Neural progenitor cell (in vitro differentiated cells): ENCODE data around the gene ANKRD39.
"Not testable (repeated sequence)": the region's sequence is repeated elsewhere in the genome, so short reads cannot be mapped to it uniquely, and the experiment has no call there.

Experiments used
- EZH2 ChIP-seq: fragments of 200-600 bp; sonication (generic); IDR thresholded peaks from 2 replicates; pipeline ENCODE4 v1.6.1; 2017; ENCODE audit warnings: antibody characterized with exemption, mild to moderate bottlenecking, moderate library complexity
- EZH2phosphoT487 ChIP-seq: fragments of 200-600 bp; sonication (generic); IDR thresholded peaks from 2 replicates; pipeline ENCODE4 v1.6.1; 2017; ENCODE audit warnings: antibody characterized with exemption
- TF ChIP-seq, protein P1 (sequence below): fragments of 200-600 bp; sonication (generic); IDR thresholded peaks from 2 replicates; pipeline ENCODE4 v1.5.1; 2017; ENCODE audit warnings: antibody characterized with exemption, mild to moderate bottlenecking

DNA sequence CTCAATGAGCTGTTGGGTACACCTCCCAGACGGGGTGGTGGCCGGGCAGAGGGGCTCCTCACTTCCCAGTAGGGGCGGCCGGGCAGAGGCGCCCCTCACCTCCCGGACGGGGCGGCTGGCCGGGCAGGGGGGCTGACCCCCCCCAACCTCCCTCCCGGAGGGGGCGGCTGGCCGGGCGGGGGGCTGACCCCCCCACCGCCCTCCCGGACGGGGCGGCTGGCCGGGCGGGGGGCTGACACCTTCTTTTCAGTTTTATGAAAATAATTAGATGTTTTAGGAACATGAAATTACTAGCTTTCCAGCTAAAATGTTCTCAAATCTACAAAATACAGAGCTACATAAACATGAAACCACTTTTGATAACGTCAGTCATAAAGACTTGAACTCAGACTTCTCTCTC lies 51.9 kb downstream of the ANKRD39 start:
- TF ChIP-seq EZH2phosphoT487, EZH2: not testable (repeated sequence)
- TF ChIP-seq, protein P1, sequence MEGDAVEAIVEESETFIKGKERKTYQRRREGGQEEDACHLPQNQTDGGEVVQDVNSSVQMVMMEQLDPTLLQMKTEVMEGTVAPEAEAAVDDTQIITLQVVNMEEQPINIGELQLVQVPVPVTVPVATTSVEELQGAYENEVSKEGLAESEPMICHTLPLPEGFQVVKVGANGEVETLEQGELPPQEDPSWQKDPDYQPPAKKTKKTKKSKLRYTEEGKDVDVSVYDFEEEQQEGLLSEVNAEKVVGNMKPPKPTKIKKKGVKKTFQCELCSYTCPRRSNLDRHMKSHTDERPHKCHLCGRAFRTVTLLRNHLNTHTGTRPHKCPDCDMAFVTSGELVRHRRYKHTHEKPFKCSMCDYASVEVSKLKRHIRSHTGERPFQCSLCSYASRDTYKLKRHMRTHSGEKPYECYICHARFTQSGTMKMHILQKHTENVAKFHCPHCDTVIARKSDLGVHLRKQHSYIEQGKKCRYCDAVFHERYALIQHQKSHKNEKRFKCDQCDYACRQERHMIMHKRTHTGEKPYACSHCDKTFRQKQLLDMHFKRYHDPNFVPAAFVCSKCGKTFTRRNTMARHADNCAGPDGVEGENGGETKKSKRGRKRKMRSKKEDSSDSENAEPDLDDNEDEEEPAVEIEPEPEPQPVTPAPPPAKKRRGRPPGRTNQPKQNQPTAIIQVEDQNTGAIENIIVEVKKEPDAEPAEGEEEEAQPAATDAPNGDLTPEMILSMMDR, result not testable (repeated sequence)
